ENCODE data around the gene TSC22D3.

GRCh38 chrX:107673431-107673830 is 102.2 kb downstream of the TSC22D3 start:
- TF ChIP-seq CTCF (IDR thresholded peaks at IDR 0.05) (no peak), EZH2 (IDR thresholded peaks at IDR 0.05; ENCODE audit: borderline replicate concordance, insufficient read depth, low read depth, low read length, poor library complexity, severe bottlenecking) (no peak)
